HFFc6 (cell line): ENCODE measurements around the gene PUS1. TPM values are rescaled to one million over a fixed set of nuclear protein-coding genes. Genes with fewer than 3 reads are reported as not detected.

ENCODE experiments used
- DNase-seq: peaks from one replicate; pipeline ENCODE4 v3.0.0-alpha.2; 2018
- H3K27ac Mint-ChIP-seq: 2 replicates; pipeline ENCODE4 v1.8.0; 2020; ENCODE audit warnings: mild to moderate bottlenecking, mixed read lengths
- H3K27me3 Mint-ChIP-seq: 2 replicates; pipeline ENCODE4 v1.8.0; 2021; ENCODE audit warnings: mild to moderate bottlenecking, moderate library complexity, mixed read lengths; ENCODE audit not compliant: insufficient read depth
- H3K36me3 Mint-ChIP-seq: 2 replicates; pipeline ENCODE4 v1.8.0; 2021; ENCODE audit warnings: low read depth, mixed read lengths
- H3K4me1 Mint-ChIP-seq: 2 replicates; pipeline ENCODE4 v1.8.0; 2020; ENCODE audit warnings: low read depth, mixed read lengths
- H3K4me3 Mint-ChIP-seq: 2 replicates; pipeline ENCODE4 v1.8.0; 2020; ENCODE audit warnings: mild to moderate bottlenecking, moderate library complexity, mixed read lengths
- H3K9me3 Mint-ChIP-seq: 2 replicates; pipeline ENCODE4 v1.8.0; 2020; ENCODE audit warnings: mild to moderate bottlenecking, mixed read lengths
- CTCF ChIP-seq: fragments of 200-600 bp; sonication (generic); IDR thresholded peaks from 2 replicates; pipeline ENCODE4 v1.5.0; 2021; ENCODE audit warnings: antibody characterized with exemption, mild to moderate bottlenecking
- total RNA-seq, 6 experiments: library from RNA; stranded (reverse); fragmentation: NEBNext Ultra II Directional; extraction: Animal tissue kit (Norgen Biotek cat#: 25700); gene quantifications; 2 replicates in 1 of 6; 3 replicates in 5 of 6; pipeline ENCODE4 v1.2.3, GENCODE V29; 2021

PUS1 gene
- total RNA-seq, 6 experiments from 2014 or later = 26.2 to 37.7 (median 29.8) TPM

GRCh38 chr12:131941987-131942341 is 12.9 kb downstream of the PUS1 start:
- Mint-ChIP-seq H3K27me3 (peaks cover 3% of the 10 kb centered on the region; the same call in 1 of the 2 replicates), H3K27ac (no peak overlapping the region), H3K4me3 (no peak overlapping the region), H3K36me3 (peaks cover 27% of the 10 kb centered on the region), H3K9me3 (no peaks in the 10 kb centered on the region), H3K4me1 (no peaks in the 10 kb centered on the region)
- DNase-seq = no peak
- no peak for TF ChIP-seq CTCF

- H3K36me3 Mint-ChIP-seq = peaks cover 25% of the 10 kb centered on the region
- H3K27me3 Mint-ChIP-seq = peaks cover 3% of the 10 kb centered on the region; the same call in 1 of the 2 replicates
- no peak for TF ChIP-seq CTCF
- no peak overlapping the region for H3K27ac Mint-ChIP-seq
- H3K9me3 Mint-ChIP-seq = no peaks in the 10 kb centered on the region
- H3K4me3 Mint-ChIP-seq = no peak overlapping the region
- DNase-seq = no peak
- peaks cover 5% of the 10 kb centered on the region for H3K4me1 Mint-ChIP-seq
Observed at GRCh38 chr12:131942671-131943070, 13.6 kb downstream of the PUS1 start.

DNA sequence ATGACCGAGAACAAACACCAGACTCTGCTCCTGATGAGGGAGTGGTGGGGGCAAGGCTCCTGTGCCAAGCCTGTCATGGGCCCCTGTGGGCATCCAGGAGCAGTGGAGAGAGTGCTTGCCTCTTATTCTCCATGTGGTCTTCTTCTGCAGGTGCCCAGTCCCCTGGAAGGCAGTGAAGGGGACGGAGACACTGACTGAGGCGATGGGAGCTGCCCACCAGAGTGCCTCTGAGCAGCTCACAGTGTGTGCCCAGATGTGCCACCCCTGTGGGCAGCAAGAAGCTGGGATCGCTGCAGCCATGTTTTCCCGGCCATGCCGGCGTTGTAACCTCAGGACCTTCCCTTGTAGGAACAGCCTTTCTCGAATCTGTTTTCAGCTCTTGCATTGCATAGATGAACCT is 14.3 kb downstream of the PUS1 start:
- peaks cover 3% of the 10 kb centered on the region; the same call in 1 of the 2 replicates for H3K27me3 Mint-ChIP-seq
- H3K9me3 Mint-ChIP-seq = no peaks in the 10 kb centered on the region
- H3K4me3 Mint-ChIP-seq = no peak overlapping the region
- peaks cover 13% of the 10 kb centered on the region for H3K4me1 Mint-ChIP-seq
- no peak for DNase-seq
- no peak for TF ChIP-seq CTCF
- H3K27ac Mint-ChIP-seq = no peak overlapping the region
- peaks cover 21% of the 10 kb centered on the region for H3K36me3 Mint-ChIP-seq

- TF ChIP-seq CTCF = no peak
- H3K36me3 Mint-ChIP-seq = peaks cover 20% of the 10 kb centered on the region
- H3K27ac Mint-ChIP-seq = no peak overlapping the region
- no peak for DNase-seq
- peaks cover 3% of the 10 kb centered on the region; the same call in 1 of the 2 replicates for H3K27me3 Mint-ChIP-seq
- no peaks in the 10 kb centered on the region for H3K9me3 Mint-ChIP-seq
- no peak overlapping the region for H3K4me3 Mint-ChIP-seq
- peaks cover 17% of the 10 kb centered on the region for H3K4me1 Mint-ChIP-seq
Observed at GRCh38 chr12:131943876-131944275, 14.8 kb downstream of the PUS1 start.

DNA sequence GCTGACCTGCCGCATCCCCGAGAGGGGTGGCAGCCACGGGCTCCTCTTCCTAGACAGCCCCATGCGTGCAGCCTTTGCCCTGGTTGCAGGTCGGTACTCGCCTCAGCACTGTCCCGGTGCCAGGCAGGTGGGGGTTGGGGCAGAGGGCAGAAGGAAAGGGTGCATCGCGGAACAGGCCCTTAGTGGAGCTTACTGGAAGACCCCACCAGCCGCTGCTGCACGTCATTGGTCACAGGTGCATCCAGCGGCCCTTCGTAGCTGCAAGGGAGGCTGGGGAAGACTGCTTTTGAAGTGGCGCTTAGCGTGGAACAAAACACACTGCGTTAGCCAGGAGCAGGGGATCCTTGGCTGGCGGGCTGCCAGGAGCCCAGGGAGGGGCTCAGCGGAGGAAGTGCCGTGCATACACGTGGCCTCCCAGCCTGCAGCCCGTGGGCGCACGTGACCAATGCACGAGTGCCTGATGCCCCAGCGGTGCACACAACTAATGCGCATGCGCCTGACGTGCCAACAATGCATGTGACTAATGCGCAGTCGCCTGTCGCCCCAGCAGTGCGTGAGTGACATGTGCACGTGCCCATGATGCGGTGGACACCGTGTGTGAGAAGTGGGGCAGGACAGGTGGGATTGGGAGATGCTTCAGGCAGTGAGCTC is 15.7 kb downstream of the PUS1 start:
- no peak for TF ChIP-seq CTCF
- H3K27me3 Mint-ChIP-seq = peaks cover 4% of the 10 kb centered on the region
- H3K4me3 Mint-ChIP-seq = no peak overlapping the region
- no peak overlapping the region for H3K27ac Mint-ChIP-seq
- peaks cover 18% of the 10 kb centered on the region for H3K4me1 Mint-ChIP-seq
- no peaks in the 10 kb centered on the region for H3K9me3 Mint-ChIP-seq
- no peak for DNase-seq
- peaks cover 15% of the 10 kb centered on the region for H3K36me3 Mint-ChIP-seq
